Measurements from ENCODE around the gene MUC21. TPM values are rescaled to one million over a fixed set of nuclear protein-coding genes. Genes with fewer than 3 reads are reported as not detected.
A peak's percentile ranks its signal among the peaks of the same experiment; 100 is the strongest.

MUC21 gene
- total and polyA plus RNA-seq, 9 of the 15 experiments (the other 6 are each of a cell fraction or from before 2014, with no cell fraction given): not detected

DNA sequence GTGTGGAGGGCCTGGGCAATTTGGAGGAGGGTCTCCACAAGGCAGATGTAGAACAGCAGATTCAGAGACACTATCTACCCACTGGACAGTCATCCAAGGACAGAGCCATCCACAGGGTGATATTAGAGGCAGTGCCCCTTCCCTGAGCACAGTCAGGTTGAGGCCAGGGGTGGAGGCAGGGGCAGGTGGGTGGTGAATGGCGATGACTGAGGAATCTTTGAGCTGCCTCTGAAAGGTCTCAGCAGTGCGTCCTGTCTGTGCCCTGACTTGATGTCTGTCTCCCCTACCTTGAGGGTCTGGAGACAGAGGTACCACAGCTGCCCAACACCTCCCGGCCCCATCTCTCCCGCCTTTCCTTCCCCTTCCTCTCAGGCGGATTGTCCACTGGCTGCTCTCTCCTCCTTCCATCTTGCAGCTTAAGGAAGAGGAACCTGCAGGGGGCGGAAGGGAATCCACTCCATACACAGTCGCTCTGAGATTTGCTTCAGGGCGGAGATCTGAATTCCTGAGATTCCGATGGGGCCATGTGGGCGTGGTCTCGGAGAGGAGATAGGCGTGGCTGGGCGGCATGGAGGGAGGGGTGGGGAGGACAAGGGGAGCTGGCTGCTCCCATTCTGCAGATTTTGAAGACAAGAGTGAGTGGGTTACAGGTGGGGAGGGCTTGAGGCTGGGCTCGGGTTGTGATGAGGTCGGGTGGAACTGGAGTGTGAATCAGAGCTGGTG, 41.0 kb upstream of the MUC21 start (continued):
- TF ChIP-seq, protein P1, sequence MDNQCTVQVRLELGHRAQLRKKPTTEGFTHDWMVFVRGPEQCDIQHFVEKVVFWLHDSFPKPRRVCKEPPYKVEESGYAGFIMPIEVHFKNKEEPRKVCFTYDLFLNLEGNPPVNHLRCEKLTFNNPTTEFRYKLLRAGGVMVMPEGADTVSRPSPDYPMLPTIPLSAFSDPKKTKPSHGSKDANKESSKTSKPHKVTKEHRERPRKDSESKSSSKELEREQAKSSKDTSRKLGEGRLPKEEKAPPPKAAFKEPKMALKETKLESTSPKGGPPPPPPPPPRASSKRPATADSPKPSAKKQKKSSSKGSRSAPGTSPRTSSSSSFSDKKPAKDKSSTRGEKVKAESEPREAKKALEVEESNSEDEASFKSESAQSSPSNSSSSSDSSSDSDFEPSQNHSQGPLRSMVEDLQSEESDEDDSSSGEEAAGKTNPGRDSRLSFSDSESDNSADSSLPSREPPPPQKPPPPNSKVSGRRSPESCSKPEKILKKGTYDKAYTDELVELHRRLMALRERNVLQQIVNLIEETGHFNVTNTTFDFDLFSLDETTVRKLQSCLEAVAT (IDR thresholded peaks at IDR 0.05): 0 out of 4 replicates have a peak, but pooled peaks of 1 of the 2 experiments have one; percentile 41
- TF ChIP-seq, protein P2, sequence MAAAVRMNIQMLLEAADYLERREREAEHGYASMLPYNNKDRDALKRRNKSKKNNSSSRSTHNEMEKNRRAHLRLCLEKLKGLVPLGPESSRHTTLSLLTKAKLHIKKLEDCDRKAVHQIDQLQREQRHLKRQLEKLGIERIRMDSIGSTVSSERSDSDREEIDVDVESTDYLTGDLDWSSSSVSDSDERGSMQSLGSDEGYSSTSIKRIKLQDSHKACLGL (CRISPR knock-in tag; IDR thresholded peaks at IDR 0.05; ENCODE audit: borderline replicate concordance, poor library complexity, severe bottlenecking): no peak
- no peak for TF ChIP-seq ZNF707 (CRISPR knock-in tag; conservative IDR thresholded peaks at IDR 0.05)
- TF ChIP-seq U2AF1 (optimal IDR thresholded peaks at IDR 0.05; ENCODE audit: low read depth, low read length): no peak
- no peak for TF ChIP-seq POLR2G (IDR thresholded peaks at IDR 0.05; ENCODE audit: low read depth, low read length)
- TF ChIP-seq YY1 (IDR thresholded peaks at IDR 0.05; ENCODE audit: borderline replicate concordance in 1 of 3, control insufficient read depth in 1 of 3, extremely low read depth in 1 of 3, insufficient read depth in 3 of 3, insufficient read length in 1 of 3, insufficient replicate concordance in 2 of 3, low read depth in 1 of 3, low read length in 2 of 3): peak in 1 of 3 experiments; percentile 11
- peak; percentile 93 for TF ChIP-seq CTBP1 (IDR thresholded peaks at IDR 0.05; ENCODE audit: borderline replicate concordance)
- TF ChIP-seq SMC3 (conservative IDR thresholded peaks at IDR 0.05; ENCODE audit: insufficient read depth, low read depth, low read length): peak; percentile 40; the same call in 1 of the 2 replicates
- no peak for TF ChIP-seq ZNF586 (CRISPR knock-in tag; conservative IDR thresholded peaks at IDR 0.05)
- TF ChIP-seq LCOR (CRISPR knock-in tag; IDR thresholded peaks at IDR 0.05): 0 out of 2 replicates have a peak, but pooled peaks have one; percentile 21
- TF ChIP-seq MED1 (CRISPR knock-in tag; IDR thresholded peaks at IDR 0.05; ENCODE audit: borderline replicate concordance): no peak
- no peak for TF ChIP-seq KLF16 (IDR thresholded peaks at IDR 0.05)
- peak; percentile 39; the same call in 1 of the 2 replicates for TF ChIP-seq KLF13 (tag; IDR thresholded peaks at IDR 0.05; ENCODE audit: borderline replicate concordance, low read depth)
- TF ChIP-seq E2F3 (CRISPR knock-in tag; IDR thresholded peaks at IDR 0.05): no peak
- peak; percentile 89 to 98 for TF ChIP-seq TEAD1 (CRISPR knock-in tag; IDR thresholded peaks at IDR 0.05)
- TF ChIP-seq HDAC1 (IDR thresholded peaks at IDR 0.05): peak in 1 of 2 experiments; percentile 95; a peak in 2 of 4 replicates
- TF ChIP-seq HDAC2 (IDR thresholded peaks at IDR 0.05): peak; percentile 97
- no peak for TF ChIP-seq ZNF695 (CRISPR knock-in tag; IDR thresholded peaks at IDR 0.05)
- no peak for TF ChIP-seq DDX20 (tag; IDR thresholded peaks at IDR 0.05; ENCODE audit: low read depth)
- TF ChIP-seq, protein P3, sequence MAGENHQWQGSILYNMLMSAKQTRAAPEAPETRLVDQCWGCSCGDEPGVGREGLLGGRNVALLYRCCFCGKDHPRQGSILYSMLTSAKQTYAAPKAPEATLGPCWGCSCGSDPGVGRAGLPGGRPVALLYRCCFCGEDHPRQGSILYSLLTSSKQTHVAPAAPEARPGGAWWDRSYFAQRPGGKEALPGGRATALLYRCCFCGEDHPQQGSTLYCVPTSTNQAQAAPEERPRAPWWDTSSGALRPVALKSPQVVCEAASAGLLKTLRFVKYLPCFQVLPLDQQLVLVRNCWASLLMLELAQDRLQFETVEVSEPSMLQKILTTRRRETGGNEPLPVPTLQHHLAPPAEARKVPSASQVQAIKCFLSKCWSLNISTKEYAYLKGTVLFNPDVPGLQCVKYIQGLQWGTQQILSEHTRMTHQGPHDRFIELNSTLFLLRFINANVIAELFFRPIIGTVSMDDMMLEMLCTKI (IDR thresholded peaks at IDR 0.05; ENCODE audit: partially characterized antibody): no peak
- TF ChIP-seq TEAD4 (IDR thresholded peaks at IDR 0.05; ENCODE audit: low read length): peak; percentile 90
- TF ChIP-seq TEAD4 (CRISPR knock-in tag; IDR thresholded peaks at IDR 0.05; ENCODE audit: borderline replicate concordance): no peak
